Measurements from ENCODE around the gene ELL2.

GRCh38 chr5:95881833-95882232 lies 79.8 kb downstream of the ELL2 start:
- TF ChIP-seq POLR2A (IDR thresholded peaks at IDR 0.05) (no peak), CTCF (IDR thresholded peaks at IDR 0.05) (no peak)

Data from heart left ventricle (tissue), 13 donors.